ENCODE measurements around the gene SH3RF3.

Gene SH3RF3

GRCh38 chr2:109292386-109292785 lies 163.4 kb downstream of the SH3RF3 start:
- no peak for DNase-seq

- DNase-seq = no peak
These were observed 164.7 kb downstream of the SH3RF3 start for GRCh38 chr2:109293663-109294062.

- no peak for DNase-seq
These were observed 165.5 kb downstream of the SH3RF3 start for GRCh38 chr2:109294523-109294922.

- DNase-seq = no peak
These were observed 166.2 kb downstream of the SH3RF3 start for GRCh38 chr2:109295070-109295780.

- DNase-seq = no peak
These were observed 166.7 kb downstream of the SH3RF3 start for GRCh38 chr2:109295781-109296117.

- DNase-seq = no peak
These were observed 168.8 kb downstream of the SH3RF3 start for GRCh38 chr2:109297566-109298490.

GRCh38 chr2:109298851-109299250 lies 169.8 kb downstream of the SH3RF3 start:
- DNase-seq = no peak

- no peak for DNase-seq
These were observed 170.5 kb downstream of the SH3RF3 start for GRCh38 chr2:109299536-109299935.

- no peak for DNase-seq
These were observed 171.6 kb downstream of the SH3RF3 start for GRCh38 chr2:109300582-109300981.

- DNase-seq = no peak
These were observed 172.7 kb downstream of the SH3RF3 start for GRCh38 chr2:109301746-109302145.

GRCh38 chr2:109302319-109302718 lies 173.3 kb downstream of the SH3RF3 start:
- no peak for DNase-seq

- DNase-seq = no peak
These were observed 175.2 kb downstream of the SH3RF3 start for GRCh38 chr2:109304242-109304641.

- DNase-seq = no peak
These were observed 175.9 kb downstream of the SH3RF3 start for GRCh38 chr2:109304731-109305470.

GRCh38 chr2:109305490-109306167 lies 176.6 kb downstream of the SH3RF3 start:
- no peak for DNase-seq

GRCh38 chr2:109306190-109306589 lies 177.2 kb downstream of the SH3RF3 start:
- DNase-seq = no peak

GRCh38 chr2:109311771-109312170 lies 182.8 kb downstream of the SH3RF3 start:
- no peak for DNase-seq

GRCh38 chr2:109312902-109313301 lies 183.9 kb downstream of the SH3RF3 start:
- DNase-seq = no peak

- no peak for DNase-seq
These were observed 184.3 kb downstream of the SH3RF3 start for GRCh38 chr2:109313343-109313742.

- DNase-seq = no peak
These were observed 187.1 kb downstream of the SH3RF3 start for GRCh38 chr2:109316091-109316490.

GRCh38 chr2:109317471-109318095 lies 188.6 kb downstream of the SH3RF3 start:
- DNase-seq = no peak

- DNase-seq = no peak
These were observed 189.3 kb downstream of the SH3RF3 start for GRCh38 chr2:109318150-109318948.

- no peak for DNase-seq
These were observed 189.9 kb downstream of the SH3RF3 start for GRCh38 chr2:109318949-109319342.

Measured in hematopoietic multipotent progenitor cell treated with erythropoietin and hydrocortisone succinate and interleukin-3 and kit ligand, for 6 days (in vitro differentiated cells).